GM18511 (cell line): ENCODE results near the gene TUBB.
"Not testable (repeated sequence)": the region's sequence is repeated elsewhere in the genome, so short reads cannot be mapped to it uniquely, and the experiment has no call there.

Experiments
- ATAC-seq: cut with Tn5 transposase; IDR thresholded peaks from one replicate; pipeline ENCODE4 v1.9.1; 2021; ENCODE audit warnings: mild to moderate bottlenecking, moderate library complexity; ENCODE audit not compliant: unreplicated experiment

Gene TUBB

GRCh38 chr6:30738532-30738931 lies 18.4 kb downstream of the TUBB start:
- ATAC-seq, result no peak

- no peak for ATAC-seq
These were observed 20.4 kb downstream of the TUBB start for GRCh38 chr6:30740540-30740870.

GRCh38 chr6:30741063-30741779 lies 21.1 kb downstream of the TUBB start:
- ATAC-seq, result no peak

GRCh38 chr6:30741789-30742315 lies 21.7 kb downstream of the TUBB start:
- no peak for ATAC-seq

GRCh38 chr6:30742316-30743098 lies 22.4 kb downstream of the TUBB start, which contains the start of gene FLOT1:
FLOT1 (minus strand) TSS chr6:30742687; CDS start chr6:30742189, 498 bp downstream.
- ATAC-seq, result peak; percentile 80

- ATAC-seq, result peak; percentile 7
These were observed 23.2 kb downstream of the TUBB start for GRCh38 chr6:30743099-30744053.

- no peak for ATAC-seq
These were observed 24.1 kb downstream of the TUBB start, which contains the start of gene IER3 for GRCh38 chr6:30744054-30744805. IER3 (minus strand) TSS chr6:30744547; CDS start chr6:30744518, 29 bp downstream.

- no peak for ATAC-seq
These were observed 27.1 kb downstream of the TUBB start for GRCh38 chr6:30747300-30747687.

GRCh38 chr6:30747902-30748769 lies 28.0 kb downstream of the TUBB start:
- ATAC-seq, result no peak

- ATAC-seq, result no peak
These were observed 28.8 kb downstream of the TUBB start for GRCh38 chr6:30748851-30749540.

- no peak for ATAC-seq
These were observed 29.6 kb downstream of the TUBB start for GRCh38 chr6:30749554-30750378.

- no peak for ATAC-seq
These were observed 30.2 kb downstream of the TUBB start for GRCh38 chr6:30750379-30750668.

- no peak for ATAC-seq
These were observed 32.2 kb downstream of the TUBB start for GRCh38 chr6:30752157-30752927.

- ATAC-seq, result no peak
These were observed 34.5 kb downstream of the TUBB start for GRCh38 chr6:30754631-30755030.

GRCh38 chr6:30756405-30757003 lies 36.4 kb downstream of the TUBB start:
- ATAC-seq, result not testable (repeated sequence)

- no peak for ATAC-seq
These were observed 37.2 kb downstream of the TUBB start for GRCh38 chr6:30757261-30757904.
